ENCODE measurements around the gene EGR2.
A peak's percentile ranks its signal among the peaks of the same experiment; 100 is the strongest.

EGR2 gene

DNA sequence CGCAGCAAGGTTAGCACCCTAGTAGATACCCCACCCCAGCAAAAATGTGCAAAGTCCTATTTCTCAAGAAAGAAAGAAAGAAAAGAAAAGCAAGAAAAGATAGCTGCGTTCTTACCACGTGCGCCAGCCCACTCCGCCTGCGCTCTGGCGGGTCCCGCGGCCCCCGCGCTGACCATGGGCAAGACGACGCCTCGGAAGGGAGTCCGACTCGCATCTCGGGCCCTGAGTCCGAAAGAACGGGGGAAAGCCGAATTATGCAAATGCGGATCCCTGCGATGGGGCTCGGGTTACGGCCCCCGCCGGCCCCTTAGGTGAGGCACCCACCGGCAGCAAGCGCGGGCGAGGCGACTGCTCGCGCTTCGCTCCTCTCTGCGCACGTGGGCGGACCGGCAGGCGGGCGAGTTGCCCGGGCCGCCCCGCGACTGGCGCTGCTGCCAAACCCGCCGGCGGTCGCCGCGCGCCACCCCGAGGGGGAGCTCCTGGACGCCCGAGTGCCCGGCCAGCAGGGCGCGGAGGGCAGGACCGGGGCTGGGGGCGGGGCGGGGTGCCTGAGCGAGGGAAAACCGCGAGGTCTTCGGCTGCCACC lies 2.4 kb upstream of the EGR2 start:
- no peak for ATAC-seq
- no peak for TF ChIP-seq ZNF565 (CRISPR knock-in tag; conservative IDR thresholded peaks at IDR 0.05; ENCODE audit: low read depth)
- TF ChIP-seq RARB (CRISPR knock-in tag; IDR thresholded peaks at IDR 0.05) = no peak
- TF ChIP-seq ESRRG (CRISPR knock-in tag; IDR thresholded peaks at IDR 0.05) = no peak
- TF ChIP-seq BACH2 (CRISPR knock-in tag; IDR thresholded peaks at IDR 0.05; ENCODE audit: borderline replicate concordance) = no peak
- TF ChIP-seq TCF4 (CRISPR knock-in tag; IDR thresholded peaks at IDR 0.05; ENCODE audit: borderline replicate concordance) = no peak
- TF ChIP-seq ZNF8 (CRISPR knock-in tag; IDR thresholded peaks at IDR 0.05) = no peak
- TF ChIP-seq, protein P1, sequence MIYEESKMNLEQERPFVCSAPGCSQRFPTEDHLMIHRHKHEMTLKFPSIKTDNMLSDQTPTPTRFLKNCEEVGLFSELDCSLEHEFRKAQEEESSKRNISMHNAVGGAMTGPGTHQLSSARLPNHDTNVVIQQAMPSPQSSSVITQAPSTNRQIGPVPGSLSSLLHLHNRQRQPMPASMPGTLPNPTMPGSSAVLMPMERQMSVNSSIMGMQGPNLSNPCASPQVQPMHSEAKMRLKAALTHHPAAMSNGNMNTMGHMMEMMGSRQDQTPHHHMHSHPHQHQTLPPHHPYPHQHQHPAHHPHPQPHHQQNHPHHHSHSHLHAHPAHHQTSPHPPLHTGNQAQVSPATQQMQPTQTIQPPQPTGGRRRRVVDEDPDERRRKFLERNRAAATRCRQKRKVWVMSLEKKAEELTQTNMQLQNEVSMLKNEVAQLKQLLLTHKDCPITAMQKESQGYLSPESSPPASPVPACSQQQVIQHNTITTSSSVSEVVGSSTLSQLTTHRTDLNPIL (CRISPR knock-in tag; IDR thresholded peaks at IDR 0.05; ENCODE audit: low read depth) = no peak
- TF ChIP-seq, protein P2, sequence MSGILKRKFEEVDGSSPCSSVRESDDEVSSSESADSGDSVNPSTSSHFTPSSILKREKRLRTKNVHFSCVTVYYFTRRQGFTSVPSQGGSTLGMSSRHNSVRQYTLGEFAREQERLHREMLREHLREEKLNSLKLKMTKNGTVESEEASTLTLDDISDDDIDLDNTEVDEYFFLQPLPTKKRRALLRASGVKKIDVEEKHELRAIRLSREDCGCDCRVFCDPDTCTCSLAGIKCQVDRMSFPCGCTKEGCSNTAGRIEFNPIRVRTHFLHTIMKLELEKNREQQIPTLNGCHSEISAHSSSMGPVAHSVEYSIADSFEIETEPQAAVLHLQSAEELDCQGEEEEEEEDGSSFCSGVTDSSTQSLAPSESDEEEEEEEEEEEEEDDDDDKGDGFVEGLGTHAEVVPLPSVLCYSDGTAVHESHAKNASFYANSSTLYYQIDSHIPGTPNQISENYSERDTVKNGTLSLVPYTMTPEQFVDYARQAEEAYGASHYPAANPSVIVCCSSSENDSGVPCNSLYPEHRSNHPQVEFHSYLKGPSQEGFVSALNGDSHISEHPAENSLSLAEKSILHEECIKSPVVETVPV (CRISPR knock-in tag; IDR thresholded peaks at IDR 0.05) = no peak
- no peak for TF ChIP-seq OSR1 (CRISPR knock-in tag; IDR thresholded peaks at IDR 0.05)
- TF ChIP-seq CSDC2 (CRISPR knock-in tag; IDR thresholded peaks at IDR 0.05) = no peak
- TF ChIP-seq, protein P3, sequence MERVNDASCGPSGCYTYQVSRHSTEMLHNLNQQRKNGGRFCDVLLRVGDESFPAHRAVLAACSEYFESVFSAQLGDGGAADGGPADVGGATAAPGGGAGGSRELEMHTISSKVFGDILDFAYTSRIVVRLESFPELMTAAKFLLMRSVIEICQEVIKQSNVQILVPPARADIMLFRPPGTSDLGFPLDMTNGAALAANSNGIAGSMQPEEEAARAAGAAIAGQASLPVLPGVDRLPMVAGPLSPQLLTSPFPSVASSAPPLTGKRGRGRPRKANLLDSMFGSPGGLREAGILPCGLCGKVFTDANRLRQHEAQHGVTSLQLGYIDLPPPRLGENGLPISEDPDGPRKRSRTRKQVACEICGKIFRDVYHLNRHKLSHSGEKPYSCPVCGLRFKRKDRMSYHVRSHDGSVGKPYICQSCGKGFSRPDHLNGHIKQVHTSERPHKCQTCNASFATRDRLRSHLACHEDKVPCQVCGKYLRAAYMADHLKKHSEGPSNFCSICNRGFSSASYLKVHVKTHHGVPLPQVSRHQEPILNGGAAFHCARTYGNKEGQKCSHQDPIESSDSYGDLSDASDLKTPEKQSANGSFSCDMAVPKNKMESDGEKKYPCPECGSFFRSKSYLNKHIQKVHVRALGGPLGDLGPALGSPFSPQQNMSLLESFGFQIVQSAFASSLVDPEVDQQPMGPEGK (CRISPR knock-in tag; IDR thresholded peaks at IDR 0.05; ENCODE audit: borderline replicate concordance) = no peak
- TF ChIP-seq ZFP30 (CRISPR knock-in tag; IDR thresholded peaks at IDR 0.05) = no peak
- TF ChIP-seq SNAI2 (CRISPR knock-in tag; IDR thresholded peaks at IDR 0.05) = no peak
- no peak for TF ChIP-seq ZNF70 (CRISPR knock-in tag; IDR thresholded peaks at IDR 0.05)

DNA sequence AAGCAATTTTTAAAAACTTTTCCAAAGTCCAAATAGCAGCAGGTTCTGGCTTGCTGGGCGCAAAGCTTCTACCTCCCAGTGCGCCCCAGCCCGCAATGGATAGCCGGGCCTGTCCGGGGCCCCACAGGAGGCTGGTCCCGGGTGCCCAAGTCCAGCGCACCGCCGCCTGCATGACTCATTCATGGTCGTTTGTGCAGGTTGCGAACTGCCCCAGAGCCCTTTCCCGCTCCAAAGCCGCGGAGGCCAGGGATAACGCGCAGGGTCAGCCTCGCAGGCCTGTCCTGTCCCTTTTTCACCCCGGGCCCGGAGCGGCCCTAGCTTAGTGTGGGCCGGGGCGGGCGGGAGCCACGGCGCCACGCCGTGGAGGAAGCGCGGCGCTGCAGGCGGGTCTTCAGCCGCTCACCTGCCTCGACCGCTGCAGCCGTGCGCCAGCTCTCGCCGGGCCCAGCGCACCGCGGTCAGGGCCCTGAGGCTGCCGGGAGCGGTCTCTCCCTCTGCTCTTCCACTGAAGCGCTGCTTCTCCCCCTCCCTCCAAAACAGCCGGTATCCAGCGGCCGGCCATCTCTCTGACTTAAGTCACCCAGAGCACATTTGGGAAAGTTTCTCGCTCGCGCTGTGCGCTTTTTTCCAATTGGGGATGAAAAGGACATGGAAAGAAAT lies 1.7 kb upstream of the EGR2 start:
- no peak for TF ChIP-seq ISL1 (CRISPR knock-in tag; IDR thresholded peaks at IDR 0.05)
- ATAC-seq = peak; percentile 73

DNA sequence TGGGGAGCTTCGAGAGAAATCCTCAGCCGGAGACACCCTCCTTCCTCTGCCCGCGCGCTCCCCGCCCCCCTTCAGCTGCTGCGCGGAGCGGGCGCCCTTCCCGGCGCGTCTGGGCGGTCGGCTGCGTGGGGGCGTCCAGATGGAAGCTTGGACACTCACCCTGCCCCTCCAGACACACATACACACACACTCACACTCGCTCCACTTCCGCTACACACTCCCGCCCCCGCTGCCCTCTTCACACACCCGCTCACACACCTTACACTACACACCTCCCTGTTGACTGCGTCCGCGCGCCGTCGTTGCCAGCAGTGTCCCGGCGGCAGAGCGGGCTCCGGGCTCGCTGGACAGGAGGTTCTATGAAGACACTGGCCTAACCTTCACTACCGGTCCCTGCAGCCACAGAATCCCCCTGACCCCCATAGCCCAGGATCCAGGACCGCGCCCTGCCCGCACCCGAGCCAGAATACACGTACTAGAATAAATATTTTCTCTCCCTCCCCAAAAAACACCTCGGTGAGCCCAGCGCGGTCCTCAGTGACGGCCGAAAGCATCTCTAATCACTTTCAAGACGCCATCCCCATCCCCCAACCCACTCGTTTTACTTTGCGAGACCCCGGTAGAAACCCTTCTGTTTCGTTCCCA lies 1.1 kb upstream of the EGR2 start:
- TF ChIP-seq, protein P2 (CRISPR knock-in tag; IDR thresholded peaks at IDR 0.05) = no peak
- TF ChIP-seq, protein P4, sequence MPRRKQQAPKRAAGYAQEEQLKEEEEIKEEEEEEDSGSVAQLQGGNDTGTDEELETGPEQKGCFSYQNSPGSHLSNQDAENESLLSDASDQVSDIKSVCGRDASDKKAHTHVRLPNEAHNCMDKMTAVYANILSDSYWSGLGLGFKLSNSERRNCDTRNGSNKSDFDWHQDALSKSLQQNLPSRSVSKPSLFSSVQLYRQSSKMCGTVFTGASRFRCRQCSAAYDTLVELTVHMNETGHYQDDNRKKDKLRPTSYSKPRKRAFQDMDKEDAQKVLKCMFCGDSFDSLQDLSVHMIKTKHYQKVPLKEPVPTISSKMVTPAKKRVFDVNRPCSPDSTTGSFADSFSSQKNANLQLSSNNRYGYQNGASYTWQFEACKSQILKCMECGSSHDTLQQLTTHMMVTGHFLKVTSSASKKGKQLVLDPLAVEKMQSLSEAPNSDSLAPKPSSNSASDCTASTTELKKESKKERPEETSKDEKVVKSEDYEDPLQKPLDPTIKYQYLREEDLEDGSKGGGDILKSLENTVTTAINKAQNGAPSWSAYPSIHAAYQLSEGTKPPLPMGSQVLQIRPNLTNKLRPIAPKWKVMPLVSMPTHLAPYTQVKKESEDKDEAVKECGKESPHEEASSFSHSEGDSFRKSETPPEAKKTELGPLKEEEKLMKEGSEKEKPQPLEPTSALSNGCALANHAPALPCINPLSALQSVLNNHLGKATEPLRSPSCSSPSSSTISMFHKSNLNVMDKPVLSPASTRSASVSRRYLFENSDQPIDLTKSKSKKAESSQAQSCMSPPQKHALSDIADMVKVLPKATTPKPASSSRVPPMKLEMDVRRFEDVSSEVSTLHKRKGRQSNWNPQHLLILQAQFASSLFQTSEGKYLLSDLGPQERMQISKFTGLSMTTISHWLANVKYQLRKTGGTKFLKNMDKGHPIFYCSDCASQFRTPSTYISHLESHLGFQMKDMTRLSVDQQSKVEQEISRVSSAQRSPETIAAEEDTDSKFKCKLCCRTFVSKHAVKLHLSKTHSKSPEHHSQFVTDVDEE (CRISPR knock-in tag; IDR thresholded peaks at IDR 0.05) = no peak
- no peak for TF ChIP-seq ZFP30 (CRISPR knock-in tag; IDR thresholded peaks at IDR 0.05)
- peak; percentile 22 for ATAC-seq

DNA sequence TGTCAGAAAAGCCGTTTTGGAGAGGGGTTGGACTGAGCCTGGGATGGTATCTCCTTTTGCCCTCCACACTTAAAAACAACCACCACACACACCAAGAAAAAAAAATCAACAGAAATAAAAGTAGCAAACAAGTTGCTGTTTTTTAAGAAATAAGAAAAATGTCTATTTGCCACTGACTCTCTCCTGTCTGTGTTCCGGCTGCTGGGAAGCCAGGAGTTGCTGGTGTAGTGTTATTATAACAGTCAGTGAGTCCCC lies 163 bp downstream of the EGR2 start:
- no peak for ATAC-seq
- TF ChIP-seq ZC3H10 (CRISPR knock-in tag; IDR thresholded peaks at IDR 0.05) = no peak

Measured in SK-N-SH treated with all-trans-retinoic acid at 6 μM for 48 hours (cell line).